Activated CD4-positive, alpha-beta memory T cell treated with anti-CD3 and anti-CD28 coated beads for 36 hours (primary cell): ENCODE data around the gene DNHD1. TPM values are rescaled to one million over a fixed set of nuclear protein-coding genes. Genes with fewer than 3 reads are reported as not detected.

Experiments
- CTCF ChIA-PET: fragments of 350-600 bp; sonication (Branson Sonifier 250); formaldehyde crosslinking; loops from one replicate; lab custom pipeline; 2021; ENCODE audit warnings: antibody characterized with exemption, inconsistent platforms; lab: Charles Lee
- POLR2A ChIA-PET: fragments of 350-600 bp; sonication (Branson Sonifier 250); formaldehyde crosslinking; loops from one replicate; lab custom pipeline; 2021; ENCODE audit warnings: antibody characterized with exemption; lab: Charles Lee
- DNase-seq: peaks from one replicate; pipeline ENCODE4 v3.0.0-alpha.2; 2020
- H3K27ac Mint-ChIP-seq: one replicate; pipeline ENCODE4 v1.8.0; 2021; ENCODE audit warnings: mixed read lengths
- H3K27me3 Mint-ChIP-seq: one replicate; pipeline ENCODE4 v1.8.0; 2021; ENCODE audit warnings: mixed read lengths
- H3K36me3 Mint-ChIP-seq: one replicate; pipeline ENCODE4 v1.8.0; 2021; ENCODE audit warnings: mixed read lengths
- H3K4me1 Mint-ChIP-seq: one replicate; pipeline ENCODE4 v1.8.0; 2021; ENCODE audit warnings: low read depth, mixed read lengths
- H3K4me3 Mint-ChIP-seq: one replicate; pipeline ENCODE4 v1.8.0; 2021; ENCODE audit warnings: mild to moderate bottlenecking, mixed read lengths
- H3K9me3 Mint-ChIP-seq: one replicate; pipeline ENCODE4 v1.8.0; 2021; ENCODE audit warnings: mixed read lengths
- intact Hi-C: fragments of 100-400 bp; cut with micrococcal nuclease; formaldehyde crosslinking; loops from one replicate; pipeline ENCODE4 v1.15.1; 2023
- total RNA-seq, 2 experiments: library from RNA; stranded (reverse); gene quantifications; one replicate each; pipeline ENCODE4 v1.2.3, GENCODE V29; 2021

DNHD1 gene
- total RNA-seq, 2 experiments from 2014 or later, result 18.6 to 20.3 TPM

DNA sequence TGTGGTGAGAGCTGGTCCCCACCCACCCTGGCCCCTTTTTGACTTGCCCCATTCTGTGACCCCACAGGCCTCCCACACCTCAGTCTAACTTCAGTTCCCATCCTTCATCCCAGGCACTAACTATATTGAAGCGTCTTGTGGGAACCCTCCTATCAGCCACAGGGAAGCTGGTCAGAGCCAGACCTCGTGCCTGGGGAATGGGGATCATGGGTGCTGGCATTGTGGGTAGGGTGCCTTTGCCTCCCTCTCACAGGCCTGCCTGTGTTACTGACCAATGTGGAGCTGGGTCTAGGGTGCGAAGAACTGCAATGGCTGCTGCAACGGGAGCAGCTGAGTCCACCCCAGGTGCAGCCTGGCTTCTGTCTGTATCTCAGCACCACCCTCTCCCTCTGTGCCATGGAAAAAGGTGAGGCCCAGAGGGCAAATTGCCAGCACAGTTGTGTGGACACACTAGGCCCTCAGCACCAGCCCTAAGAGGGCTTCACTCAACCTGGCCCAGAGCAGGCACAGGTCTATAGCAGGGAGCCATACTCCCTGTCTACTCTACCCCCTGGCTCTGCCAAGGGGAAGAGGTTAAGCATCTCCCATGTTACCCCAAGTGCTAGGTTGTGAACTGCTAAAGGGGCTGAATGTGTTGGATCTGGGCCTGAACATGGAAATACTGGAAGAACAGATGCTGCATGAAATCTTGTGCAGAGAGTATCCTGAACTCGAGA, 69.1 kb downstream of the DNHD1 start:
- H3K27me3 Mint-ChIP-seq, result no peaks in the 10 kb centered on the region
- no peak for DNase-seq
- peaks cover 2% of the 10 kb centered on the region for H3K36me3 Mint-ChIP-seq
- no peaks in the 10 kb centered on the region for H3K4me1 Mint-ChIP-seq
- ChIA-PET POLR2A (no interaction called here), CTCF (no interaction called here)
- H3K4me3 Mint-ChIP-seq, result no peak overlapping the region
- no peaks in the 10 kb centered on the region for H3K9me3 Mint-ChIP-seq
- intact Hi-C loops, result no loop called here
- no peak overlapping the region for H3K27ac Mint-ChIP-seq

GRCh38 chr11:6566704-6567370, 69.8 kb downstream of the DNHD1 start:
- Mint-ChIP-seq H3K4me1 (no peaks in the 10 kb centered on the region), H3K36me3 (no peaks in the 10 kb centered on the region), H3K4me3 (no peak overlapping the region), H3K27ac (no peak overlapping the region), H3K9me3 (no peaks in the 10 kb centered on the region), H3K27me3 (no peaks in the 10 kb centered on the region)
- no peak for DNase-seq
- intact Hi-C loops, result no loop called here
- POLR2A ChIA-PET, result no interaction called here
- CTCF ChIA-PET, result no interaction called here

DNA sequence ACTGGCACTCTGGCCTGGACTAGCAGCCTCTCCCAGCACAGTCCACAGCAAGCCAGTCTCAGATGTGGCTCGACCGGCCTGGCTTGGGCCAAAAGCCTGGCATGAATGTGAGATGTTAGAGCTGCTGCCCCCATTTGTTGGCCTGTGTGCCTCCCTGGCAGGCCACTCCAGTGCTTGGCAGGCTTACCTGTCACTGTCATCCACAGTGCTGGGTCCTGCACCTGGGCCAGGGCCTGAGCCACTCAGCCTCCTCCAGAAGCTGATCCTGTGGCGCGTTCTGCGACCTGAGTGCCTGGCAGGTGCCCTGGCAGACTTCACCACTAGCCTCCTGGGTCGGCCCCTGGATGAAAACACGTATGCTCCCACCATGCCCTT, 70.3 kb downstream of the DNHD1 start:
- Mint-ChIP-seq H3K27ac (no peak overlapping the region), H3K4me3 (no peak overlapping the region), H3K27me3 (no peaks in the 10 kb centered on the region), H3K4me1 (no peaks in the 10 kb centered on the region), H3K9me3 (no peaks in the 10 kb centered on the region), H3K36me3 (no peaks in the 10 kb centered on the region)
- intact Hi-C loops, result no loop called here
- ChIA-PET POLR2A (no interaction called here), CTCF (no interaction called here)
- DNase-seq, result no peak

GRCh38 chr11:6568191-6568918, 71.3 kb downstream of the DNHD1 start:
- CTCF ChIA-PET, result interaction anchor here (1.4 kb wide), 1 partner anchor 115 kb away, joined by 4 read pairs; the partner anchor contains the start of gene MRPL17
- no peak for DNase-seq
- POLR2A ChIA-PET, result no interaction called here
- Mint-ChIP-seq H3K36me3 (no peaks in the 10 kb centered on the region), H3K27me3 (no peaks in the 10 kb centered on the region), H3K27ac (no peak overlapping the region), H3K4me1 (no peaks in the 10 kb centered on the region), H3K4me3 (no peak overlapping the region), H3K9me3 (no peaks in the 10 kb centered on the region)
- intact Hi-C loops, result no loop called here

DNA sequence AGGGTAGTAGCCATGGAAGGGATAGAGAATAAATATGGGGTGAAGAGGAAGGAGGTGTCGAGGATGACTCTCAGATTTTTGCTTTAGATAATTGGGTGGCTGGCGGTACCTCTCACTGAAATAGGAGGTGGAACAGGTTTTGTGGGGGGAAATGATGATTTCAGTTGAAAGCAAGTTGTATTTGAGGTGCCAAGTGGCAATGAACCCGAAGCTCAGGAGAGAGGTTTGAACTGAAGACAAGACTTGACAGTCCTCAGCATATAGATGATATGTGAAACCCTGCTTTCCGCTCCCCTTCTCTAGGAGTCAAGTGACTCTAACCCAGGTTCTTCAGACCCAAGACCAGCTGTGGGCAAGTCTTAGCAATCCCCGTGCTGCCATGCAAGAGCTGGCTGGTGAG, 72.6 kb downstream of the DNHD1 start:
- intact Hi-C loops, result no loop called here

GRCh38 chr11:6570691-6571427, 73.8 kb downstream of the DNHD1 start:
- CTCF ChIA-PET, result interaction anchor here (0.8 kb wide), 1 partner anchor 192 kb away, joined by 3 read pairs; no protein-coding TSS in a partner anchor
- no peak overlapping the region for H3K27ac Mint-ChIP-seq
- intact Hi-C loops, result no loop called here
- no peak overlapping the region for H3K4me3 Mint-ChIP-seq
- no peaks in the 10 kb centered on the region for H3K36me3 Mint-ChIP-seq
- H3K27me3 Mint-ChIP-seq, result no peaks in the 10 kb centered on the region
- no peak for DNase-seq
- no peaks in the 10 kb centered on the region for H3K9me3 Mint-ChIP-seq
- POLR2A ChIA-PET, result no interaction called here
- H3K4me1 Mint-ChIP-seq, result peaks cover 5% of the 10 kb centered on the region

More for the DNA sequence above, 72.6 kb downstream of the DNHD1 start:
- Mint-ChIP-seq H3K27me3 (no peaks in the 10 kb centered on the region), H3K4me3 (no peak overlapping the region), H3K4me1 (no peaks in the 10 kb centered on the region), H3K9me3 (no peaks in the 10 kb centered on the region), H3K36me3 (no peaks in the 10 kb centered on the region), H3K27ac (no peak overlapping the region)
- POLR2A ChIA-PET, result no interaction called here
- CTCF ChIA-PET, result no interaction called here
- no peak for DNase-seq

DNA sequence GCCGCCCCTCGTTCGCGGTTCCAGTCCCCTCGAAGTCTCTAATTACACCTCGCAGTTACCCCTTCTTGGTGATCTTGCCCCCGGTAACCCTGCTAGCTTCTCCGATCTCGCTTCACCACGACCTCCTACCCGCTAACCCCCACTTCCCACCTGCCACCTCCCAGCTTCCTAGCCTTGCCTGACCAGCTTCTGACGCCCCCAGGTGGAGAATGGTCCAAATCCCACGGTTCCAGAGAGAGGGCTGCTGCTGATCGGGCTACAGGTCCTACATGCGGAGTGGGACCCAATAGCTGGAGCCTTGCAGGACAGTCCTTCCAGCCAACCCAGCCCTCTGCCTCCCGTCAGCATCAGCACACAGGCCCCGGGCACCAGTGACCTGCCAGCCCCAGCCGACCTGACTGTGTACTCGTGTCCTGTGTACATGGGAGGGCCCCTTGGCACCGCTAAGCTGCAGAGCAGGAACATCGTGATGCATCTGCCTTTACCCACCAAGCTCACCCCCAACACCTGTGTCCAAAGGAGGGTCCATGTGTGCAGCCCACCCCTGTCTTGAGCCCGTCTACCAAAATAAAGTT, 74.4 kb downstream of the DNHD1 start:
- intact Hi-C loops, result no loop called here
- H3K36me3 Mint-ChIP-seq, result no peaks in the 10 kb centered on the region
- CTCF ChIA-PET, result interaction anchor here (0.8 kb wide), 1 partner anchor 192 kb away, joined by 3 read pairs; no protein-coding TSS in a partner anchor
- peaks cover 5% of the 10 kb centered on the region for H3K4me1 Mint-ChIP-seq
- DNase-seq, result no peak
- no peak overlapping the region for H3K4me3 Mint-ChIP-seq
- H3K27me3 Mint-ChIP-seq, result no peaks in the 10 kb centered on the region
- H3K27ac Mint-ChIP-seq, result no peak overlapping the region
- POLR2A ChIA-PET, result no interaction called here
- no peaks in the 10 kb centered on the region for H3K9me3 Mint-ChIP-seq

GRCh38 chr11:6572215-6572614, 75.1 kb downstream of the DNHD1 start:
- H3K27ac Mint-ChIP-seq, result no peak overlapping the region
- ChIA-PET POLR2A (no interaction called here), CTCF (no interaction called here)
- H3K9me3 Mint-ChIP-seq, result no peaks in the 10 kb centered on the region
- no peak overlapping the region for H3K4me3 Mint-ChIP-seq
- no peaks in the 10 kb centered on the region for H3K27me3 Mint-ChIP-seq
- peaks cover 5% of the 10 kb centered on the region for H3K4me1 Mint-ChIP-seq
- DNase-seq, result no peak
- intact Hi-C loops, result no loop called here
- H3K36me3 Mint-ChIP-seq, result no peaks in the 10 kb centered on the region

GRCh38 chr11:6574816-6575715, 78.0 kb downstream of the DNHD1 start:
- H3K4me3 Mint-ChIP-seq, result no peak overlapping the region
- H3K4me1 Mint-ChIP-seq, result peaks cover 5% of the 10 kb centered on the region
- no peaks in the 10 kb centered on the region for H3K9me3 Mint-ChIP-seq
- CTCF ChIA-PET, result interaction anchor here (1.0 to 1.4 kb wide), 2 partner anchors 44 to 131 kb away, joined by 3 to 4 read pairs; no protein-coding TSS in a partner anchor
- intact Hi-C loops, result no loop called here
- POLR2A ChIA-PET, result no interaction called here
- H3K27me3 Mint-ChIP-seq, result no peaks in the 10 kb centered on the region
- no peak overlapping the region for H3K27ac Mint-ChIP-seq
- no peak for DNase-seq
- no peaks in the 10 kb centered on the region for H3K36me3 Mint-ChIP-seq

DNA sequence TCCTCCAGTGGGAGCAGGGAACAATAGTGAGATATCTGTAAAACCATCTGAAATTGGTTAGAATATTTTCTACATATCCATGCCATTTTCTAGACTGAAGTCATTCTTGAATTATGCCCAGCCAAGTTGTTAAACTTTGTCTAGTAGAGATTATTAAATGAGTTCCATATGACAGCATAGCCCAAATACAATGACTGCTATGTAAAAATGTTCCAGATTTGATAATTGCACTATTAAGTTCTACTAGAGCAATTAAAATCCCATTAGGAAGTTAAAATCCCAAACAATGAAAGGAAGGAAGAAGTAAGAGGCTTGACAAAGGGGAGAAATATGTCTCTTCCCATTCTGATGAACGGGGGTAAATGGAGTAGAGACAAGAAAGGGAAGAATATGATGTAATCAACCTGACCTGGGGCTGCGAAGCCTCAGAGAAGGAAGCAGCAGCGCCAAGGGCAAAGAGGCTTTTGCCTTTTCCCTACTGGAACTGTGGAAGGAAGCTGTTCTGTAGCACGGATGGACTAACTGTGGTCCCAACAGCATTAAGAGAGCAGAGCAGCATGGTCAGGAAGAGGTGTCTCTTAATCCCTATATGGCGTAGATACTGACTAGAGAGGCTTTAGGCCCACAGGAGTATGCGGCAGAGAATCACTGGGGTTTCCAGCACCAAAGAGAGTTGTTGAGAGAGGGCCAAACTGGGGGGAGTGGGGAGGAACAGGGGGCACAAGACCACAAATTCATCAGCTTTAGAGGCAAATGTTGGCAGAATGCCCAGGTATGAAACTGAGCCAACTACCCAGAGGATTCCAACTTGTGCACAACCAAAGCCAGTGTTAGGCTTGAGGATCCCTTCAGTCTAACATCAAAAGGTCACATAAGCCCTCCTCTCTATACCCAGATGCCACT, 79.6 kb downstream of the DNHD1 start:
- POLR2A ChIA-PET, result no interaction called here
- H3K4me3 Mint-ChIP-seq, result no peak overlapping the region
- no peaks in the 10 kb centered on the region for H3K36me3 Mint-ChIP-seq
- intact Hi-C loops, result no loop called here
- no peaks in the 10 kb centered on the region for H3K27me3 Mint-ChIP-seq
- H3K9me3 Mint-ChIP-seq, result no peaks in the 10 kb centered on the region
- no peak for DNase-seq
- peaks cover 5% of the 10 kb centered on the region for H3K4me1 Mint-ChIP-seq
- no peak overlapping the region for H3K27ac Mint-ChIP-seq
- CTCF ChIA-PET, result interaction anchor here (1.4 kb wide), 1 partner anchor 46 kb away, joined by 4 read pairs; no protein-coding TSS in a partner anchor
